ENCODE results near the gene KIF3A.

KIF3A gene

GRCh38 chr5:132675936-132676689 is 61.2 kb downstream of the KIF3A start:
- DNase-seq: no peak

GRCh38 chr5:132674671-132675506 is 62.5 kb downstream of the KIF3A start:
- no peak for DNase-seq

- no peak for DNase-seq
These were observed 63.3 kb downstream of the KIF3A start, which contains the start of gene IL4 for GRCh38 chr5:132673939-132674630. Gene IL4, plus strand, starts transcription at chr5:132673989. Its CDS starts 62 bp downstream, at chr5:132674051.

- no peak for DNase-seq
These were observed 63.9 kb downstream of the KIF3A start for GRCh38 chr5:132673488-132673887.

- no peak for DNase-seq
These were observed 66.3 kb downstream of the KIF3A start for GRCh38 chr5:132671000-132671399.

GRCh38 chr5:132669966-132670882 is 67.1 kb downstream of the KIF3A start:
- no peak for DNase-seq

- DNase-seq: no peak
These were observed 67.9 kb downstream of the KIF3A start for GRCh38 chr5:132669455-132669820.

- no peak for DNase-seq
These were observed 68.5 kb downstream of the KIF3A start for GRCh38 chr5:132668706-132669454.

- no peak for DNase-seq
These were observed 69.3 kb downstream of the KIF3A start for GRCh38 chr5:132667761-132668705.

- no peak for DNase-seq
These were observed 70.0 kb downstream of the KIF3A start for GRCh38 chr5:132667309-132667708.

GRCh38 chr5:132666310-132667123 is 70.8 kb downstream of the KIF3A start:
- DNase-seq: no peak

- DNase-seq: no peak
These were observed 71.7 kb downstream of the KIF3A start for GRCh38 chr5:132665574-132666080.

- no peak for DNase-seq
These were observed 72.6 kb downstream of the KIF3A start for GRCh38 chr5:132664696-132665209.

- no peak for DNase-seq
These were observed 73.3 kb downstream of the KIF3A start for GRCh38 chr5:132663771-132664695.

GRCh38 chr5:132662925-132663770 is 74.2 kb downstream of the KIF3A start:
- no peak for DNase-seq

GRCh38 chr5:132662004-132662401 is 75.3 kb downstream of the KIF3A start:
- no peak for DNase-seq
